GM18507 (cell line): ENCODE data around the gene UBE4B.
"Not testable (repeated sequence)": the region's sequence is repeated elsewhere in the genome, so short reads cannot be mapped to it uniquely, and the experiment has no call there.

Experiments used
- DNase-seq: peaks from one replicate; pipeline ENCODE4 v3.0.0; 2011; ENCODE audit warnings: low read depth; ENCODE audit not compliant: insufficient read length; ENCODE audit errors: extremely low spot score
- FAIRE-seq: peaks from 2 replicates; lab custom pipeline; 2011; peaks lifted over from hg19 to GRCh38; lab: Jason Lieb, UNC

The UBE4B gene

DNA sequence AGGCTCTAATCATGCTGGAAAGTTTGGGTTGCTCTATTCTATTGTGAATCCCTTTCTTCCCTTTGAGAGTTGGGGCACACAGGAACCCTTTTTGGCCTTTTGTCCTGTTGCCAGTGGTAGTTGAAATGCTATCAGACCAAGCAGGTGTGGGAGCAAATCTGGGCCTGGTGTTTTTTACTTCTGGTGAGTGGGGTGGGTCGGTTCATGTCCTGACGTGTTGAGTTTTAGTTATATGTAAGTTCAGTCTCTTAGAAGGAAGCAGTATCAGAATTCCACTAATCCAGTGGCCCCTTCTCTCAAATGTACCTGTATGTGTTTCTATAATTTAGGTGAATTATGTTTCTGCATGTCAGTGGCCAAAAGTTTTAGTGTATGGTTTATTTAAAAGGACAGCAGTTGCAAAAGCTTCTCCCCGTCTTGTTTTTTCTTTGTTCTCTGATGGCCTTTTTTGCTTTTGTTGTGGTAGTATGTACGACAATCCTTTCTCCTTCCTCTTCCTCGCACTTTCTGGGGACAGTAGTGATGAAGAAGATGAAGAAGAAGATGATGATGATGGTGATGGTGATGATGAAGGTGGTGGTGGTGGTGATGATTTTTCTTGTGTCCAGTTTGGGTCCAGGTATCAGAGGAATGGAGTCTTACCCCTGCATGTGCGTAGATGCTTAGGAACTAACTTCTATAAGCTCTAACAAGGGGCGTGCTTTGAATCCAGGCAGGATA is 74.2 kb downstream of the UBE4B start:
- FAIRE-seq (no peak), DNase-seq (no peak)

DNA sequence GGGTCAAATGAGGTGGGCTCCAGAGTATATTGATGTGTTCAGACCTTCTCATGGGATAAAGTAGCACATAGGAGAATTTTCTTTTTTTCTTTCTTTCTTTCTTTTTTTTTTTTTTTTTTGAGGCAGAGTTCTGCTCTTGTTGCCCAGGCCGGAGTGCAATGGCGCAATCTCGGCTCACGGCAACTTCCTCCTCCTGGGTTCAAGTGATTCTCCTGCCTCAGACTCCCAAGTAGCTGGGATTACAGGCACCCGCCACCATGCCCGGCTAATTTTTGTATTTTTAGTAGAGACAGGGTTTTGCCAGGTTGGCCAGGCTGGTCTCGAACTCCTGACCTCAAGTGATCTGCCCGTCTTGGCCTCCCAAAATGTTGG is 74.7 kb downstream of the UBE4B start:
- not testable (repeated sequence) for DNase-seq, FAIRE-seq

DNA sequence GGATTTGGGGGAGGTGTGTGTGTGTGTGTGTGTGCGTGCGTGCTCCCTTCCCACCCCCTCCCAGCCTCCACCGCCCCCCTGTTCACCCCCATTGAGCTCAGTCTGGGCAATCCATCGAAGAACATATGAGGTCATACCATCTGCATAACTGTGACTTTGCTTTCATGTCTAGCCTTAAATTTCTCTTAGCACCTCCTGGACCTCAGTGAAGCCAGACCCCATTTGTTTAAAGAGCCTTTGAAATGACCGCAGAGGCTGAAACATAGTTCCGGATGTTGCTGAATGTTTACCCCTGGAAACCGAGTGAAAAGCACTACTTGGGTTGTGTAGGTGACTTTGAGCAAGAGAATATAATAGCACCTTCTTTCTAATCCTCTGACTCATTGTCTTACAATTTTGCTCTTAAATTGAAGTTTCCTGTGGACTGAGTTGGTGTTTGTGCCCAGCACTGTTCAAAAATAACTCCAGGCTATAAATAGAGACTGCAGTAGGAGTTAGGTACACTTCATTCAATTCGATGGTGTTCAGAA is 75.4 kb downstream of the UBE4B start:
- FAIRE-seq (no peak), DNase-seq (no peak)

DNA sequence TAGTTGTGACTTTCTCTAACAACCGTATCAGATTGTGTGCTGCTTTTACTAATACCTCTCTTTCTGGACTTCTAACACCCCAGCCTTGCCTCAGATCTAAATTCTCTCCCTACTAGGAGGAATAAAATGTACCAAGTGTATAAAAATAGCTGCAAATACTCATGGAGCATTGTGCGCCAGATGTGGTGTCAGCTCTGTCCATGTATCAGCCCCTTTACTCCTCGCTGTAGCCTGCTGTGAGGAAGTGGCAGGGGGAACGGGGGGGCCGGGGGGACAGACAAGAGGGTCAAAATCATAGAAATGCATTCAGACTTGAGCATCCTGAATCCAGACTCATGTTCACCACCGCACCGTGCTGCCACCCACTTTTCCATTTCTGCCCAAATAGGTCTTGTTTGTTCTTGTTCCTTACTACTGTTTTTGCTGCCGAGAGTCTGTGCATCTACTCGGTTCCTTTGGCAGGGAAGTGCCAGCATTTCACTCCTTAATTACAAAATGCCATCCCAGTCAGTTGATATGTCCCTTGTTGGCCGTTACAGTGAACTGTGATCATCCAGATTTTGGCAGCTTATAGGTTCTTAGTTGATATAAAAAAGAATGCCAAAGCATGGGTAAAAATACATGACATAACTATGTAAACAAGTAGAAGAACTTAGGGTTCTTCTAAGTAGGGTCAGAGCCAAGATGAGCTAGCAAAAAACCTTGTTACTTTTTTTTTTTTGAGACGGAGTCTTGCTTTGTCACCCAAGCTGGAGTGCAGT is 76.4 kb downstream of the UBE4B start:
- no peak for DNase-seq
- FAIRE-seq: no peak

DNA sequence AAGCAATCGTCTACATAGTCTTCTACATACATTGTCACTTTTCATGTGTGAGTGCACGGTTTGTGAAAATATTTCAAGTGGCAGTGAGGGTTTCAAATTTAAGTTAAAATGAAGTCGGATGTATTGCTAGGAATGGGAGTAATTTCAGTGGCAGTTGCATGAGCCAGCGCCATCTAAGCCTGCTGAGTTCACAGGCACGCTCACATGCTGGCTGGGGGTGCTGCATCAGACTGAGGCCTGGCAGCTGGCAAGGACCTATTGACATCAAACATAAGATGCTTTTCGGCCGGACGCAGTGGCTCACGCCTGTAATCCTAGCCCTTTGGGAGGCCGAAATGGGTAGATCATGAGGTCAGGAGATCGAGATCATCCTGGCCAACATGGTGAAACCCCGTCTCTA is 80.7 kb downstream of the UBE4B start:
- DNase-seq (no peak), FAIRE-seq (no peak)

DNA sequence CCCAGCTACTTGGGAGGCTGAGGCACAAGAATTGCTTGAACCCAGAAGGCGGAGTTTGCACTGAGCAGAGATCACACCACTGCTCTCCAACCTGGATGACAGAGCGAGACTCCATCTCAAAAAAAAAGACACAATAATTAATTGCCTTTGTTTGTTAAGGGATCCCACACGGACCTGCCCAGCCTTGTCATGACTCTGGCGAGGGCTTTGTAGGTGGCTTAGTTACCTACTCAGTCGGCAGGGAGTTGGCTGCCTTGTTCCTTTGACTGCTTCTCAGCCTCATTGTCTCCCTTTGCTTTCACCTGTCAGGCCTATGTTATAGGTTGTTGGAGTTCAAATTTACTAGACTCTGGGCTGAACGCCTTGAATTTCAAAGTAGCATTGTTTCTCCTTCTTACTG is 82.0 kb downstream of the UBE4B start:
- FAIRE-seq (no peak), DNase-seq (no peak)

DNA sequence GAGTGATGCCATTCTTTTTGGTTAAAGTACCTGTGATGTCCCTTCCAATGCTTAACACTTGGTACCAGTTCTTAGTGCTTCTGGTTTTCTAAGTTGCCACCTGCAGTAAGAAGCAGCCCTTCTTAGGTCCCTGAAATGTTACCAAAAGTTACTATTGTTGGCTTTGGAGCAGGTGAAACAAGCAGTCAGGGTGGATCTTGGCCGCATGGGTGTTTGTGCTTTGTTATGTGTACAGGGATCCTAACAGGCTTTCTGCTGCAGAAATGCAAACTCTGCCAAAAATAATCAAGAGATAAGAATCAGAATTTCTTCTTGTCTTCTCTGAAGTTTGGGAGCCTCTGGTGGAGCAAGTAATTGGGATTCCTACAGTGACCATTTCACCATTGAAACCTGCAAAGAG is 84.4 kb downstream of the UBE4B start:
- FAIRE-seq: no peak
- no peak for DNase-seq

DNA sequence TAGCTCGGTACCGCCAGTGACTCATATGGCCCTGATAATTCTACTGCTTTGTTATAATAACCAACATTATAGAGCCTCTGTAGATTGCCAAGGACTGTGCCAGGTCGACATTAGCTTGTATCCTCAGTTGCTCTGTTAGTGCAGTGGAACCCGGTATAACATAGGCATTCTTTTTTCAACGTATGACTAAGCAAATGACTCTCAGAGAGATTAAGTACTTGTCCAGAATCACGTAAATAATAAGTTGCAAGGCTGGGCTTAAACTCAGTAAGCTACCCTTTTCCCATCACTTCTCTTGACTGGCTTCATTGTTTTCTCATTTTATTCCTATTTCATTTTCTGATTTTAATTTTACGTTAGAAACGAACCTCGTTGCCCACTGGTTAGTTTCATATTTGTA is 85.1 kb downstream of the UBE4B start:
- DNase-seq: no peak
- no peak for FAIRE-seq

DNA sequence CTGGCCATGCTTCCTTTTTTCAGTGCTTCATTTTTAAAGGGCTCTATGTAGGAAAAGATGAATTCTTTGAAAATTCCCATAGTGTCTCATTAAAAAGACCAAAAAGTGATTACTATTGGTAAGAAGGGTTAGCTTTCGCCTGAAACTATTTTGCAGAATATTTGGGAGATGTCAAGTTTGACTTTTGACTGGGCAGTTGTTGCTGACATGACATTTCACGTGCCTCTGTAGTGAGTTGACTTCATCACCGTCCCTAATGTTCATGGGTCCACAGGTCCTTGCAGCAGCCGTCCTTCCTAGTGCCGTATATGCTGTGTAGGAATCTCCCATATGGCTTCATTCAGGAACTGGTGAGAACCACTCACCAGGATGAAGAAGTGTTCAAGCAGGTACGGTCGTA is 88.9 kb downstream of the UBE4B start:
- DNase-seq: no peak
- FAIRE-seq: no peak

DNA sequence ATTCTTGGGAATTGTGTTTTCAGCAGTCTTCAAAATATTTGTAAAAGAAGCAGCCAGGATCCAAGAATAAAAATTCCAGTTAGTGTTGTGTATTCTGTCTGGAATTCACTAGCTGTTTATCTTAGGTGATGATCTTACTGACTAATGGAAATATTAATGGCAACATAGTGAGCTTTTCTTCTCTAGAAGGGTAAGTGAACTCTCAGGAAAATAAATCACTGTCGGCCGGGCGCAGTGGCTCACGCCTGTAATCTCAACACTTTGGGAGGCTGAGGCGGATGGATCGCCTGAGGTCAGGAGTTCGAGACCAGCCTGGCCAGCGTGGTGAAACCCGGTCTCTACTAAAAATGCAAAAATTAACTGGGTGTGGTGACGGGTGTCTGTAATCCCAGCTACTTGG is 90.2 kb downstream of the UBE4B start:
- DNase-seq (no peak), FAIRE-seq (no peak)

DNA sequence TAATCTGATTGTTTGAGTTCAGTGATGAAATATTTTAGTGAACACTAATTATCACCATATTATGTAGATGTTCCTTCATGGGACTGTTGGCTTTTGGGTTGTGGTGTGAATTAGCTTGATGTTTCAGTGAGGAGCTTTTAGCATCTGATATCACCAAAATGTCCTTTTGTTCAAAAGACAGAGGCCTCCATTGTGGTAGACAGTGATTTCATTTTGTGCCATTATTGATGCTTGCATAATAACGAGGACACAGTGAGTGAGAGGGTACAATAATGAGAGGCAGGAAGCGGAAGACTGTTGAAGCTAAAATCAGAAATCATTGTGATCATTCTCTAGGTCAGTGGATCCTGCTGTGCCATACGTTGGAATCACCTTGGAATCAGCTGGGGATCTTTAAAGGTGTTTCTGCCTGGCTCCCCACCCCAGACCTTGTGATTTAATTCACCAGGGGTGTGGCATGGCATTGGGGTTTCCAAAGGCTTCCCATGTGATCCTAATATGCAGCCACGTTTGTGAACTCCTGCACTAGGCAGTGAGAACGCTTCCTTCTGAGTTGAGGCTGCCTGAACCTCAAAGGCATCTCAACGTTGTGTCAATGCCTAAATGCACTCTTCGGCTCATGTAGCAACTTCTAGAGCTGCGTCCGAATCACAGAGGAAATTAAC is 95.5 kb downstream of the UBE4B start:
- DNase-seq: no peak
- FAIRE-seq: no peak

DNA sequence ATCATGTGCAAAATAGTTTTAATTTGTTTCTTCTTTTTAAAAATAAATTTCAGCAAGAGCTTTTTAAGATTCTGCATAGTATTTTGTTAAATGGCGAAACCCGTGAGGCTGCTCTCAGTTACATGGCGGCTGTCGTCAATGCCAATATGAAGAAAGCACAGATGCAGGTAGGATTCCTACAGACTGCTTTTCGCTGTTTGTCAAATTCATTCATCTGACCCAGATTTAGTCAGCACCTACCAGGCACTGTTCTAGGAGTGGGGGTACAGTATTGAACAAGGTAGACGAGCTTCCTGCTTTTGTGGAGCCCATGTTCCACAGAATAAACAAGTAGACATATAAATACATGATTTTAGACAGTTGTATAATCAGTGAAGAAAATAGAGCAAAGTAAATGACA is 99.6 kb downstream of the UBE4B start:
- FAIRE-seq (no peak), DNase-seq (no peak)

DNA sequence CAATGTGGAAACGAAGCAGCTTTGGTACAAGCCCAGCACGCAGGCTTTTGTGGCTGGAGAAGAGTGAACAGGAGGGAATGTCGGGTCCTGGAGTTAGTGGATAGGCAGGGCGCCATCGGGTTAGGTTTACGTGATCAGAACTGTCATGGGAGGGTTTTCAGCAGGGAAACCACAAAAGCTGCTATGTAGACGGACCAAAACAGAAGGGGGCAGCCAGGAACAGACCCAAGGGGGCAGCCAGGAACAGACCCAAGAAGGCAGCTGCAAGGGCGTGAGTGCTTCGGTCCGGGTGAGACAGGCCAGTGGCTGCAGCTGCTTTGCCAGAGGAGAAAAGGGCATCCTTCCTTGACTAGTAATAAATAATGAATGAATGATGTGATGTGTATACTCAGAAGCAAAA is 100.1 kb downstream of the UBE4B start:
- FAIRE-seq: no peak

DNA sequence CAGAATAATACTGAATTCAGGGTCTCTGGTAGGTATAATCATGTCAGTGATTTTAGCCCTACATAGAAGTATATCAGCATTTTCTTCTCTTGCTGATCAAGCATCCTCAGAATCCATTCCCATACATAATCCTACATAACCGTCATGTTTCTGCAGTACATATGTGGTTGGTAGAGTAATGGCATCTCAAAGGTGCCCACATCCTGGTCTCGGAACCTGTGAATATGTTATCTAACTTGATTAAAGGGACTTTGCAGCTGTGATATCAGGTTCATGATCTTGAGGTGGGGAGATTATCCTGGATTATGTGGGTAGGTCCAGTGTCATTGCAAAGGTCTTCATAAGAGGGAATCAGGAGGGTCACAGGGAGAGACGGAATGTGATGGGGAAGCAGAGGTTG is 108.2 kb downstream of the UBE4B start:
- FAIRE-seq (no peak), DNase-seq (no peak)

More for the DNA sequence above, 100.1 kb downstream of the UBE4B start:
- no peak for DNase-seq

DNA sequence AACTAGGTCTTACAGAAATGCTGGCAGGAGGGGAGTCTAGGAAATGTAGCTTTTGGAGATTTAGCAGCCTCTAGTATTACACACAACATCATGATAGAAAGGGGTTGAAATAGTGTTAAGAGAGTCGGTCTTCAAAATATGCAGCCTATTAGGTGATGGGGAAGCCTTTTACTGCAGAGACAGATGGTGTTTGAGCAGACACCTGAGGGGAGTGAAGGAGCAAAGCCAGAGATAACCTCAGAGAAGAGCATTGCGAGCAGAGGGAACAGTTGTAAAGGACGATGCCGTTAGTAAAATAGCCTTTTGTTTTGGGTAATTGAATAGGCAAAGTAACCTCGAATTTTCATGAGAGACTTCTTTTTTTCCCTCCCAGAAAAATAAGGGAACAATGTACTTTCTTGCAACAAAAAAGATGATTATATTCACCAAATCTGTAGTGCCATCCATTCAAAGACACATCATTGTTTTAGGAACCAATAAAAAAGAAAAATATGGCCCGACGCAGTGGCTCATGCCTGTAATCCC is 111.3 kb downstream of the UBE4B start:
- FAIRE-seq (no peak), DNase-seq (no peak)

DNA sequence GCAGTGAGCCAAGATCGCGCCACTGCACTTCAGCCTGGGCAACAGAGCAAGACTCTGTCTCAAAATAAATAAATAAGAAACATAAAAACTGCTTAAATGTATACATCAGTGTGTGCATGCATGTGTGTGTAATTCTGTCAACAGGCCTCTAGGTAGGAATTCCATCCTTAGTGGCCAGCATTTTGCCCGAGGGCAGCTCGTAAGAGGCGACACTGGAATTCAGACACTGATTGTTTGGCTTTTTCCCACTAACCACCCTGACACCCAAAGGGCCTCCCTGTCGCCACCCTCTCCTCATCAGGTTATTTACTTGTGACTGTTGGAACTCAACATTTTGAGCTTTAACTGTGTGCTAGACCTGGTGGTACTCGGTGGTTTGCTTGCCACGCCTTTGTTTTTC is 113.6 kb downstream of the UBE4B start:
- DNase-seq (no peak), FAIRE-seq (no peak)

DNA sequence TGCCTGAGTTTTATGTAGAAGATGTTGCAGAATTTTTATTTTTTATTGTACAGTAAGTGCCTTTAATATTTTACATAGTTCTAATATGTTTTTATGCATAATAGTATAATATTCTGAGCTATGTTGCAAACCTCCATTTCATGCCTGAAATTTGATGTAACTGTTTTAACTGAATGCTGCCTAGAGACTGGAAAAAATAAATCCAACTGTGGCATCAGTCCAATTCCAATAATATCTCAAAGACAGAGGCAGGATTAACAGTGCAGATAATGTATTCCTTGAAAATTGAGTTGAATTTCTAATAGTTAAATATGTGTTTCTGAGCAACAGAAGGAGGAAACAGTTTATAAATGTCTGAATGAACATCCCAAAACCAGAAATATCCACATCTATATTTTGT is 116.5 kb downstream of the UBE4B start:
- no peak for FAIRE-seq
- DNase-seq: no peak

DNA sequence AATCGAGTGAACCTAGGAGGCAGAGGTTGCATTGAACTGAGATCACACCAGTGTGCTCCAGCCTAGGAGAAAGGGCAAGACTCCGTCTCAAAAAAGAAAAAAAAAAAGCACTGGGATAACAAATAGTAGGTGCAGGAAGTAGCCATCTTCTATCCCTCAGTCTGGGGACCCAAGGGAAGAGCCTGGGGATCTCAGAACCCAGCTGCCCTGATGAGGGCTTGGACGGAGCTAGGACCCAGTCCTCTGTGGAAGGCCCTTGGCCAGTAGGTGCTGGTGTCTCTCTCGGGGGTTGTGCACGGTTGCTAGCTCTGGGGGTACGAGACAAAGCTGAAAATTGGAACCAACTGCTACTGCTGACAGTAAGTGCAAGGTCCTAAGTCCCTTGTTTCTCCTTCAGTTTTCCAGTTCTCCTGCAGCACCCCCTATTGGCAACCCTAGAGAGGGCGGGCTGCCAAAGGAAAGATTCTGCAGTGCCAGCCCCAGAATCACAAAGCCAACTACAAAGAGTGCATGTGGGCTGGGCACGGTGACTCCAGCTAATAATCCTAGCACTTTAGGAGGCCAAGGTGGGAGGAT is 120.0 kb downstream of the UBE4B start:
- FAIRE-seq: peak; percentile 59

DNA sequence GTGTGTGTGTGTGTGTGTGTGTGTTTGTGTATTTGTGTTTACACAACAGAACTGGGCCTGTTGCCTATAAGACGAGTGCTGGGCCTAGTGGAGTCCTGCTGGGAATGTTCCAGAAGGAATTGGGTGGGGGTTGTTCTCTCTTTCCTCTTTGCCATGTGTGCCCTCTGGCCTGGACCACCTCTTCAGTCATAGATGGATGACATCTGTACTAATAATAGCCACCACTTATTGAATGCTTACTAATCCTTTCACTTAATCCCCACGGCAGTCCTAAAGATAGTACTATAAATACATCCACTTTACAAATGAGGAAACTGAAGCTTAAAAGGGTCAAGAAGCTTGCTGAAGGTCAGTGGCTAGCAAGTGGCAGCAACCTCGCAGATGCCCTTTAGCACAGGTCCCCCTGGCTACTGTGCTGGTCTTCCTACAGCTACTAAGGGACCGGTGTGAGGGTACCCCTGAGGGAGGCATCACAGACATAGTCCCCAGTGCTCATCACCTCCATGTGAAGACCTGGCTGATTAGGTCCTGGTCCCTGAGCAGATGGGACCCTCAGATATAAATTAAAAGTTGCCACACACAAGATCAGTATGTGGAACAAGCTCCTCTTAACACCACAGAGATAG is 122.4 kb downstream of the UBE4B start:
- FAIRE-seq (no peak), DNase-seq (no peak)

More for the DNA sequence above, 120.0 kb downstream of the UBE4B start:
- no peak for DNase-seq

DNA sequence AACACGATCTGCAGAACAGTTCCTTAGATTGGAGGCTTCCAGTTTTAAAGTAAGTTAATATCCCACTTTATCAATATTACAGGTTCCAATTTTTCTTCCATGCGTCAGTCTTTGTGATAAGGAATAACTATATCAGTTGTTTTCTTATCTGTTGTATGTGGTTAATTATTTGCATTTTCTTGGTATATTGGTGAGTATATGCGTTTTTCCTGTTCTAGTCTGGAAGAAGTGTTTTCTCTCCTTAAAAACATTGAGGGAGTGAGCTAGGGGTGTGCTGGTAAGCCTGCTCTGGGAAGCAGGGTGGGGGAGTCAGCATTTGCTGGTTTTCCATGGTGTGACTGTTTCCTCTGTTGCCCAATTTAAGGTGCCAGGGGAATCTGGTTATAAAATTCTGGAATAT is 127.4 kb downstream of the UBE4B start:
- FAIRE-seq: no peak
- DNase-seq: no peak
